GM19397 (cell line): ENCODE data around the gene ZNF407.
A peak's percentile ranks its signal among the peaks of the same experiment; 100 is the strongest.

Source experiments
- ATAC-seq: cut with Tn5 transposase; IDR thresholded peaks from one replicate; pipeline ENCODE4 v1.9.1; 2021; ENCODE audit warnings: mild to moderate bottlenecking, moderate library complexity; ENCODE audit not compliant: unreplicated experiment

Gene ZNF407

GRCh38 chr18:75064513-75064905 lies 466.8 kb downstream of the ZNF407 start:
- no peak for ATAC-seq

- no peak for ATAC-seq
Measured at GRCh38 chr18:75065251-75066000, 467.8 kb downstream of the ZNF407 start.

- no peak for ATAC-seq
Measured at GRCh38 chr18:75066021-75066880, 468.6 kb downstream of the ZNF407 start.

GRCh38 chr18:75066936-75067335 lies 469.3 kb downstream of the ZNF407 start:
- no peak for ATAC-seq

- ATAC-seq: no peak
Measured at GRCh38 chr18:75067996-75068645, 470.5 kb downstream of the ZNF407 start.

- no peak for ATAC-seq
Measured at GRCh38 chr18:75068682-75069435, 471.2 kb downstream of the ZNF407 start.

GRCh38 chr18:75070235-75070624 lies 472.6 kb downstream of the ZNF407 start:
- ATAC-seq: no peak

- peak; percentile 78 for ATAC-seq
Measured at GRCh38 chr18:75070625-75071483, 473.2 kb downstream of the ZNF407 start.

GRCh38 chr18:75071484-75071785 lies 473.8 kb downstream of the ZNF407 start:
- no peak for ATAC-seq

- ATAC-seq: no peak
Measured at GRCh38 chr18:75071866-75072671, 474.4 kb downstream of the ZNF407 start.

- no peak for ATAC-seq
Measured at GRCh38 chr18:75072672-75073371, 475.2 kb downstream of the ZNF407 start.

GRCh38 chr18:75073654-75074053 lies 476.0 kb downstream of the ZNF407 start:
- ATAC-seq: no peak

- no peak for ATAC-seq
Measured at GRCh38 chr18:75074196-75075015, 476.7 kb downstream of the ZNF407 start.

GRCh38 chr18:75075016-75075305 lies 477.3 kb downstream of the ZNF407 start:
- no peak for ATAC-seq

- ATAC-seq: no peak
Measured at GRCh38 chr18:75075429-75075841, 477.8 kb downstream of the ZNF407 start.

GRCh38 chr18:75076286-75076685 lies 478.6 kb downstream of the ZNF407 start:
- no peak for ATAC-seq

- no peak for ATAC-seq
Measured at GRCh38 chr18:75081486-75081885, 483.8 kb downstream of the ZNF407 start.

GRCh38 chr18:75083131-75083530 lies 485.5 kb downstream of the ZNF407 start:
- ATAC-seq: no peak
